Activated CD8-positive, alpha-beta memory T cell treated with anti-CD3 and anti-CD28 coated beads for 48 hours (primary cell): ENCODE data around the gene PPP6R2.

Experiments
- DNase-seq, 3 experiments: peaks; one replicate each; pipeline ENCODE4 v3.0.0-alpha.2; 2020; ENCODE audit warnings: low read depth in 2 of 3, low spot score in 2 of 3

The PPP6R2 gene

DNA sequence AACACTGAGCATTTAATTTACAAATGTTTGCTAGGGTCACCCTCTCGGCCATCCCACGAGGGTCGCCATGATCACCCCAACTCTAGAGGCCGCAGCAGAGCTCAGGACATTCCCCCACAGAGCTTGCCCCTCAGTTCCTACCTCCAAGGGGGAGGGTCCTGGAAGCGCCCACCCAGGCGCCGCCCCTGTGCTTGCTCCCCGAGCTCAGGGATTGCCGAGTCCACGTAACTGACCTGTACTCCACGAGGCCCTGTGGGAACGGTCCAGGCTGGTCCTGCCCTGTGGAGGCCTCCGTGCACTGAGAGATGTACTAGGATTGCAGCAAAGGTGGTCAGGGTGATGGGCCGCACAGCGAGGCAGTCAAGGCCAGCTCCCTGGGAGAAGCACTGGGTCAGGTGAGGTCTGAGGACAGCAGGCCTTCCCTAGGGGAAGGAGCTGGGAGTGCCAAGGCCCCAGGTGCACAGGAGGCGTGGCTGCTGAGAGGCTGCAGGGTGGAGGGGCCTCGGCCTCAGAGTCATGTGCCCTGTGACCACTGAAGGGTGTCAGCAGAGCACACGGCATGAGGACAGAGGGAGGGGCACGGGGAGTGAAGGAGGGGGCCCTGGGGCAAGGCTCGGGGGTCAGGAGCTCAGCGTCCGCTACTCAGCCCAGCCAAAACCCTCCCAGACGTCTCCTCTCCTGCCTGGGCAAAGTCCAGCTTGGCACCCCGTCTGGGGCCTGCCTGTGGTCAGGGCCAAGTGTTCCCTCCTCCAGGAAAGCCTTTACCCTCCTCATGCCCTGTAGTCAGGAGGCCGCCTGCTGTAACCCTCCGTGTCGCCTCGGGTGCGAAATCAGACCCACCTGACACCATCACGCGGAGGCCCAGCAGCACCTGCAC lies 141.1 kb downstream of the PPP6R2 start:
- DNase-seq = no peak

GRCh38 chr22:50485221-50486131 lies 142.3 kb downstream of the PPP6R2 start:
- no peak for DNase-seq

- no peak for DNase-seq
Observed at GRCh38 chr22:50486561-50487289, 143.6 kb downstream of the PPP6R2 start, which contains the start of gene MIOX. Gene MIOX, plus strand, starts transcription at chr22:50486859. Its CDS starts 39 bp downstream, at chr22:50486898.

DNA sequence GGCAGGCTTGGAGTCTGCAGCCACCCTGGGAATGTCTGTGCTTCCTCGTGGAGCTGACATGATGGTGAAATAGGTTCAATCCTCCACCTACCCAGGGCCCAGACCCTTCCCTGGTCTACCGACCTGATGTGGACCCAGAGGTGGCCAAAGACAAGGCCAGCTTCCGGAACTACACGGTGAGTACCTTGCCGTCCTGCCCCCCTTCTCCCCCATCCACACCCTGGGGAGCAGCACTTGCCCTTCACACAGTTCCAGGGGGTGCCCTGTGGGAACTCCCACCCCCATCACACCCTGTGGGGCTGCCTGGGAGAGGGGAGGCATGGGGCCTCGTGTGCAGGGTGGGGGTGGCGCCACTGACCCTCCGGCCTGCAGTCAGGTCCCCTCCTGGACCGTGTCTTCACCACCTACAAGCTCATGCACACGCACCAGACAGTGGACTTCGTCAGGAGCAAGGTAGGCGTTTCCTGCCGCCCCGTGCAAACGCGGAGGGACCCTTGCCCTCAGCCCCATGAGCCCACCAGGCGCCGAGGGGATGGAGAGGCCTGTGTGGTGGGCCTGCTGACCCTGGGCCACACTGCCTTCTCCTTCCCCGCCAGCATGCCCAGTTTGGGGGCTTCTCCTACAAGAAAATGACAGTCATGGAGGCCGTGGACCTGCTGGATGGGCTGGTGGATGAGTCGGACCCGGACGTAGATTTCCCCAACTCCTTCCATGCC lies 144.3 kb downstream of the PPP6R2 start:
- no peak for DNase-seq

GRCh38 chr22:50488006-50488677 lies 145.0 kb downstream of the PPP6R2 start:
- no peak for DNase-seq

GRCh38 chr22:50488886-50489285 lies 145.8 kb downstream of the PPP6R2 start:
- DNase-seq = no peak

DNA sequence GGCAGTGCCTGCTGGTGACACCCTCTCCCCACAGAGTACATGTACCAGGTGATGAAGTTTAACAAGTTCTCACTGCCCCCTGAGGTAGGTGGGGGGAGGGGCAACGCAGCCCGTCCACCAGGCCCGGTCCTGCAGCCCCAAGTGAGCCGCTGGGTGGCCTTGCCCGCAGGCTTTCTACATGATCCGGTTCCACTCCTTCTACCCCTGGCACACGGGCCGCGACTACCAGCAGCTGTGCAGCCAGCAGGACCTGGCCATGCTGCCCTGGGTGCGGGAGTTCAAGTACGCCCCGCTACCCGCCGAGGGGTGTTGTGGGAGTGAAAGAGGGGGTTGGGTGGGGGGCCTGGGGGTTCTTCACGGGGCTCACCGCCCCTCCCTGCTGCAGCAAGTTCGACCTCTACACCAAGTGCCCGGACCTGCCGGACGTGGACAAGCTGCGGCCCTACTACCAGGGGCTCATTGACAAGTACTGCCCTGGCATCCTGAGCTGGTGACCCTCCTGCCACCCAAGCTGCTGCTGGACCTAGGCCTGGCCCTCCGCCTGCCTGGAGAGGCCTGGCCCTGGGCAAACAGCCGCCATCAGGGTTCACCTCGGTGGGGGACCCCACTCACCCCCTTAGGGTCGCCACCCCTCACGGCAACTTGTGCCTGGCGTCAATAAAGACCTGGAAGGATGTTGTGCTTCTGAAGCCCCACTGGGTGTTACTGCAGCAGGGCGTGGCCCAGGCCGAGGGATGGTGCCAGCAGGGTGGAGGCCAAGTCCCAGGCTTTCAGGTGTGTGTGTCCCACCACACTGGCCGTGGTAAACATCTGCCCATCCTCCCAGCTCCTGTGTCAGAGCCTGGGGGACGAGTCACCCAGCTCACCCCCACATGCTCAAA lies 146.5 kb downstream of the PPP6R2 start:
- no peak for DNase-seq

DNA sequence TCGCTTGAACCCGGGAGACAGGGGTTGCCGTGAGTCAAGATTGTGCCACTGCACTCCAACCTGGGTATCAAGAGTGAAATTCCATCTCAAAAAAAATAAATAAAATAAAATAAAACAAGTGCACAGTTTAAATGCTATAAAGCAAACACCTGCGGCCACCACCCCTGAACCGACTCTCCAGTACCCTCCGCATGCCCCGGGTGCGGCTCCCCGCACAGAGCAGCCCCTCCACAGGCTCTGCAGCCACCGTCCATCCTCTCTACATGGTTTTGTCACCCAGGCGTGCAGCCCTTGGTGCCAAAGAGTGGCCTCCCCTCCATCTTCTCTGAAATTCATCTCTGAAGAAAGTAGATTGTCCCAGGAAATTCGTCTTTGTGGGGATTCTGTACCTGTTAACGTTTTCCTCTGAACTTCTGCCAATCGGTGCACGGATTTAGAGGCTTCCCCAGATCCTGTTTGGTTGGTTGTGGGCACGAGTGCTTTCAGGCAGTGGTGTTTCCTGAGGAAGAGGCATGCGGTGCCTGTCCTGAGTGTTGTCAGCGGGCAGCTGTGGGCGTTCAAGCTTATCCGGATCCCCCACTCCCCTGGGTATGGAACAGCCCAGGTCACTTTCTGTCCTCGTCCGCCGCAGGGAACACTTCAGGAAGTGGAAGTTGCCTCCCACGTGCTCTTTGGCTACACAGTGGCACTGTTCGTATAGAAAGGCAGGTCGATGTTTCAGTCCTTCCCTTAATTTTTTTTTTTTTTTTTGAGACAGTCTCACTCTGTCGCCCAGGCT lies 147.6 kb downstream of the PPP6R2 start:
- no peak for DNase-seq
